HL-60 (cell line): ENCODE results near the gene MAN2C1.

Experiments used
- DNase-seq, 2 experiments: peaks; one replicate each; pipeline ENCODE4 v3.0.0-alpha.2; 2010 to 2020; ENCODE audit warnings: low read depth in 1 of 2, low spot score in 1 of 2
- H3K27ac ChIP-seq: fragments of 250-450 bp; sonication (Bioruptor Pico); replicated peaks from 2 replicates; pipeline ENCODE4 v1.5.1; 2020; ENCODE audit warnings: mild to moderate bottlenecking, moderate library complexity
- H3K27me3 ChIP-seq: fragments of 250-450 bp; sonication (Bioruptor Pico); 2 replicates; pipeline ENCODE4 v1.5.1; 2021; ENCODE audit warnings: mild to moderate bottlenecking, moderate library complexity; ENCODE audit not compliant: insufficient read depth, poor library complexity, severe bottlenecking
- H3K4me3 ChIP-seq: replicated peaks from 2 replicates; pipeline ENCODE4 v1.5.1; 2011; ENCODE audit warnings: mild to moderate bottlenecking, control low read depth, low read length; ENCODE audit not compliant: insufficient read depth
- GABPA ChIP-seq: IDR thresholded peaks from 2 replicates; pipeline ENCODE4 v1.6.1; 2012; ENCODE audit warnings: low read depth
- POLR2AphosphoS5 ChIP-seq: IDR thresholded peaks from 2 replicates; pipeline ENCODE4 v1.6.1; 2012; ENCODE audit warnings: low read depth
- SPI1 ChIP-seq: IDR thresholded peaks from 2 replicates; pipeline ENCODE4 v1.6.1; 2012; ENCODE audit warnings: low read depth, mild to moderate bottlenecking, borderline replicate concordance
- TF ChIP-seq, protein P1 (sequence below): IDR thresholded peaks from one replicate; pipeline ENCODE4 v1.5.1; 2011; ENCODE audit warnings: low read length, control low read depth, inconsistent platforms; ENCODE audit not compliant: insufficient read depth
- TF ChIP-seq, protein P2 (sequence below): IDR thresholded peaks from 2 replicates; pipeline ENCODE4 v1.6.1; 2012; ENCODE audit warnings: low read depth; ENCODE audit not compliant: insufficient replicate concordance

Gene MAN2C1

GRCh38 chr15:75328493-75329314, 39.7 kb downstream of the MAN2C1 start:
- H3K27ac ChIP-seq, result no peak overlapping the region
- TF ChIP-seq POLR2AphosphoS5, result no peak
- TF ChIP-seq SPI1, result no peak
- TF ChIP-seq, protein P1, sequence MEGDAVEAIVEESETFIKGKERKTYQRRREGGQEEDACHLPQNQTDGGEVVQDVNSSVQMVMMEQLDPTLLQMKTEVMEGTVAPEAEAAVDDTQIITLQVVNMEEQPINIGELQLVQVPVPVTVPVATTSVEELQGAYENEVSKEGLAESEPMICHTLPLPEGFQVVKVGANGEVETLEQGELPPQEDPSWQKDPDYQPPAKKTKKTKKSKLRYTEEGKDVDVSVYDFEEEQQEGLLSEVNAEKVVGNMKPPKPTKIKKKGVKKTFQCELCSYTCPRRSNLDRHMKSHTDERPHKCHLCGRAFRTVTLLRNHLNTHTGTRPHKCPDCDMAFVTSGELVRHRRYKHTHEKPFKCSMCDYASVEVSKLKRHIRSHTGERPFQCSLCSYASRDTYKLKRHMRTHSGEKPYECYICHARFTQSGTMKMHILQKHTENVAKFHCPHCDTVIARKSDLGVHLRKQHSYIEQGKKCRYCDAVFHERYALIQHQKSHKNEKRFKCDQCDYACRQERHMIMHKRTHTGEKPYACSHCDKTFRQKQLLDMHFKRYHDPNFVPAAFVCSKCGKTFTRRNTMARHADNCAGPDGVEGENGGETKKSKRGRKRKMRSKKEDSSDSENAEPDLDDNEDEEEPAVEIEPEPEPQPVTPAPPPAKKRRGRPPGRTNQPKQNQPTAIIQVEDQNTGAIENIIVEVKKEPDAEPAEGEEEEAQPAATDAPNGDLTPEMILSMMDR, result no peak
- TF ChIP-seq GABPA, result no peak
- TF ChIP-seq, protein P2, sequence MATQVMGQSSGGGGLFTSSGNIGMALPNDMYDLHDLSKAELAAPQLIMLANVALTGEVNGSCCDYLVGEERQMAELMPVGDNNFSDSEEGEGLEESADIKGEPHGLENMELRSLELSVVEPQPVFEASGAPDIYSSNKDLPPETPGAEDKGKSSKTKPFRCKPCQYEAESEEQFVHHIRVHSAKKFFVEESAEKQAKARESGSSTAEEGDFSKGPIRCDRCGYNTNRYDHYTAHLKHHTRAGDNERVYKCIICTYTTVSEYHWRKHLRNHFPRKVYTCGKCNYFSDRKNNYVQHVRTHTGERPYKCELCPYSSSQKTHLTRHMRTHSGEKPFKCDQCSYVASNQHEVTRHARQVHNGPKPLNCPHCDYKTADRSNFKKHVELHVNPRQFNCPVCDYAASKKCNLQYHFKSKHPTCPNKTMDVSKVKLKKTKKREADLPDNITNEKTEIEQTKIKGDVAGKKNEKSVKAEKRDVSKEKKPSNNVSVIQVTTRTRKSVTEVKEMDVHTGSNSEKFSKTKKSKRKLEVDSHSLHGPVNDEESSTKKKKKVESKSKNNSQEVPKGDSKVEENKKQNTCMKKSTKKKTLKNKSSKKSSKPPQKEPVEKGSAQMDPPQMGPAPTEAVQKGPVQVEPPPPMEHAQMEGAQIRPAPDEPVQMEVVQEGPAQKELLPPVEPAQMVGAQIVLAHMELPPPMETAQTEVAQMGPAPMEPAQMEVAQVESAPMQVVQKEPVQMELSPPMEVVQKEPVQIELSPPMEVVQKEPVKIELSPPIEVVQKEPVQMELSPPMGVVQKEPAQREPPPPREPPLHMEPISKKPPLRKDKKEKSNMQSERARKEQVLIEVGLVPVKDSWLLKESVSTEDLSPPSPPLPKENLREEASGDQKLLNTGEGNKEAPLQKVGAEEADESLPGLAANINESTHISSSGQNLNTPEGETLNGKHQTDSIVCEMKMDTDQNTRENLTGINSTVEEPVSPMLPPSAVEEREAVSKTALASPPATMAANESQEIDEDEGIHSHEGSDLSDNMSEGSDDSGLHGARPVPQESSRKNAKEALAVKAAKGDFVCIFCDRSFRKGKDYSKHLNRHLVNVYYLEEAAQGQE, result no peak
- no peaks in the 10 kb centered on the region for H3K27me3 ChIP-seq
- H3K4me3 ChIP-seq, result no peak overlapping the region
- no peak for DNase-seq

GRCh38 chr15:75327491-75327890, 40.9 kb downstream of the MAN2C1 start:
- H3K27ac ChIP-seq, result no peak overlapping the region
- no peaks in the 10 kb centered on the region for H3K27me3 ChIP-seq
- TF ChIP-seq GABPA, result no peak
- TF ChIP-seq, protein P1, result no peak
- no peak for TF ChIP-seq POLR2AphosphoS5
- no peak for TF ChIP-seq SPI1
- TF ChIP-seq, protein P2, result no peak
- H3K4me3 ChIP-seq, result no peak overlapping the region
- DNase-seq, result no peak

- no peaks in the 10 kb centered on the region for H3K27me3 ChIP-seq
- no peak overlapping the region for H3K27ac ChIP-seq
- DNase-seq, result no peak
- TF ChIP-seq POLR2AphosphoS5 (no peak), GABPA (no peak), SPI1 (no peak)
- TF ChIP-seq, protein P1, result no peak
- TF ChIP-seq, protein P2, result no peak
- no peak overlapping the region for H3K4me3 ChIP-seq
Measured at GRCh38 chr15:75327005-75327404, 41.4 kb downstream of the MAN2C1 start.
